Measurements from ENCODE around the gene TOM1L2.

GRCh38 chr17:18020971-18021370 is 48.8 kb upstream of the TOM1L2 start:
- TF ChIP-seq CTCF (IDR thresholded peaks at IDR 0.05) (no peak), POLR2A (IDR thresholded peaks at IDR 0.05) (no peak)

Measured in adrenal gland (tissue), 5 donors.